HEK293 (cell line): ENCODE measurements around the gene MLLT10.

Experiments
- CTCF ChIA-PET: fragments of 350-600 bp; formaldehyde crosslinking; extraction: SDS; loops from one replicate; lab custom pipeline; 2021; ENCODE audit warnings: antibody characterized with exemption; lab: Yijun Ruan, JAX
- POLR2A ChIA-PET: fragments of 300-600 bp; formaldehyde crosslinking; extraction: SDS; loops from one replicate; lab custom pipeline; 2020; ENCODE audit warnings: antibody characterized with exemption, inconsistent platforms; lab: Yijun Ruan, JAX
- H3K27ac ChIP-seq: fragments of 200-500 bp; sonication (Bioruptor generic); 2 replicates; pipeline ENCODE4 v1.5.1; 2014; ENCODE audit warnings: low read depth, low read length, control low read depth, inconsistent platforms; ENCODE audit errors: extremely low read depth
- H3K36me3 ChIP-seq, 2 experiments: fragments of 200-500 bp in 1 of 2; sonication (Bioruptor generic) in 1 of 2; 1 replicate in 1 of 2; 2 replicates in 1 of 2; pipeline ENCODE4 v1.5.1; 2014 to 2017; ENCODE audit warnings: inconsistent platforms in 2 of 2, low read length in 2 of 2; ENCODE audit not compliant: control insufficient read depth in 2 of 2, insufficient read depth in 1 of 2
- H3K4me1 ChIP-seq: fragments of 200-500 bp; sonication (Bioruptor generic); 2 replicates; pipeline ENCODE4 v1.5.1; 2014; ENCODE audit warnings: mild to moderate bottlenecking, low read length, inconsistent platforms; ENCODE audit not compliant: control insufficient read depth, insufficient read depth
- H3K4me3 ChIP-seq: 2 replicates; pipeline ENCODE4 v1.5.1; 2011; ENCODE audit warnings: low read depth, mild to moderate bottlenecking, control low read depth, low read length, moderate library complexity
- H3K9me3 ChIP-seq: fragments of 200-500 bp; sonication (Bioruptor generic); 2 replicates; pipeline ENCODE4 v1.5.1; 2014; ENCODE audit warnings: low read depth, low read length, inconsistent platforms; ENCODE audit not compliant: control insufficient read depth, insufficient read depth
- AEBP2 ChIP-seq: fragments of 450-650 bp; formaldehyde crosslinking; IDR thresholded peaks from 2 replicates; pipeline ENCODE4 v1.5.1; 2016; ENCODE audit warnings: missing biosample characterization, missing genetic modification characterization, borderline replicate concordance
- CTCF ChIP-seq: fragments of 450-650 bp; formaldehyde crosslinking; IDR thresholded peaks from 2 replicates; pipeline ENCODE4 v1.5.1; 2016; ENCODE audit warnings: missing biosample characterization, missing genetic modification characterization
- FEZF1 ChIP-seq: fragments of 450-650 bp; formaldehyde crosslinking; IDR thresholded peaks from 2 replicates; pipeline ENCODE4 v1.5.1; 2016; ENCODE audit warnings: missing biosample characterization, missing genetic modification characterization
- IKZF3 ChIP-seq: fragments of 450-650 bp; IDR thresholded peaks from 2 replicates; pipeline ENCODE4 v1.5.0; 2018; ENCODE audit warnings: missing biosample characterization, mild to moderate bottlenecking, missing genetic modification characterization, moderate library complexity
- PRDM6 ChIP-seq: fragments of 450-650 bp; formaldehyde crosslinking; IDR thresholded peaks from 2 replicates; pipeline ENCODE4 v1.5.1; 2017; ENCODE audit warnings: missing biosample characterization, missing genetic modification characterization
- SP7 ChIP-seq: fragments of 450-650 bp; formaldehyde crosslinking; IDR thresholded peaks from 2 replicates; pipeline ENCODE4 v1.5.1; 2016; ENCODE audit warnings: missing biosample characterization, missing genetic modification characterization
- ZBTB20 ChIP-seq: fragments of 450-650 bp; formaldehyde crosslinking; IDR thresholded peaks from 2 replicates; pipeline ENCODE4 v1.5.1; 2016; ENCODE audit warnings: missing biosample characterization, missing genetic modification characterization
- ZFP3 ChIP-seq: fragments of 450-650 bp; formaldehyde crosslinking; IDR thresholded peaks from 2 replicates; pipeline ENCODE4 v1.5.1; 2016; ENCODE audit warnings: low read depth, missing biosample characterization, missing genetic modification characterization
- ZNF112 ChIP-seq: fragments of 450-650 bp; formaldehyde crosslinking; IDR thresholded peaks from 2 replicates; pipeline ENCODE4 v1.5.0; 2017; ENCODE audit warnings: missing biosample characterization, missing genetic modification characterization
- ZNF121 ChIP-seq: fragments of 450-650 bp; formaldehyde crosslinking; IDR thresholded peaks from 2 replicates; pipeline ENCODE4 v1.5.1; 2016; ENCODE audit warnings: missing biosample characterization, missing genetic modification characterization
- ZNF133 ChIP-seq: fragments of 450-650 bp; formaldehyde crosslinking; IDR thresholded peaks from 2 replicates; pipeline ENCODE4 v1.5.1; 2016; ENCODE audit warnings: missing biosample characterization, missing genetic modification characterization
- ZNF175 ChIP-seq: fragments of 450-650 bp; formaldehyde crosslinking; IDR thresholded peaks from 2 replicates; pipeline ENCODE4 v1.5.1; 2016; ENCODE audit warnings: missing biosample characterization, missing genetic modification characterization
- ZNF211 ChIP-seq: fragments of 450-650 bp; formaldehyde crosslinking; IDR thresholded peaks from 2 replicates; pipeline ENCODE4 v1.5.1; 2016; ENCODE audit warnings: low read depth, missing biosample characterization, missing genetic modification characterization
- ZNF292 ChIP-seq: fragments of 450-650 bp; formaldehyde crosslinking; IDR thresholded peaks from 2 replicates; pipeline ENCODE4 v1.5.1; 2016; ENCODE audit warnings: low read depth, missing biosample characterization, missing genetic modification characterization, borderline replicate concordance
- ZNF354C ChIP-seq: fragments of 450-650 bp; formaldehyde crosslinking; IDR thresholded peaks from 2 replicates; pipeline ENCODE4 v1.5.1; 2016; ENCODE audit warnings: missing biosample characterization, missing genetic modification characterization, low read depth, borderline replicate concordance
- ZSCAN30 ChIP-seq: fragments of 450-650 bp; IDR thresholded peaks from 2 replicates; pipeline ENCODE4 v1.5.1; 2018; ENCODE audit warnings: missing biosample characterization, mild to moderate bottlenecking, missing genetic modification characterization, moderate library complexity
- TF ChIP-seq, protein P1 (sequence below): fragments of 450-650 bp; formaldehyde crosslinking; IDR thresholded peaks from 2 replicates; pipeline ENCODE4 v1.5.1; 2017; ENCODE audit warnings: missing biosample characterization, missing genetic modification characterization
- TF ChIP-seq, protein P2 (sequence below): fragments of 450-650 bp; formaldehyde crosslinking; IDR thresholded peaks from 2 replicates; pipeline ENCODE4 v1.5.1; 2016; ENCODE audit warnings: missing biosample characterization, missing genetic modification characterization

The MLLT10 gene

GRCh38 chr10:21522631-21523406, 11.2 kb upstream of the MLLT10 start:
- Histone ChIP-seq H3K4me3 (no peak overlapping the region), H3K9me3 (no peaks in the 10 kb centered on the region), H3K36me3 (no peaks in the 10 kb centered on the region), H3K4me1 (peaks cover 25% of the 10 kb centered on the region), H3K27ac (peak overlapping the region; percentile 3; the same call in 1 of the 2 replicates)
- ChIA-PET CTCF (interaction anchor here (0.6 to 1.2 kb wide), 4 partner anchors 27 to 209 kb away, joined by 3 to 4 read pairs (median 3); no protein-coding TSS in a partner anchor), POLR2A (interaction anchor here (1.0 kb wide), 1 partner anchor 10 kb away, joined by 4 read pairs; no protein-coding TSS in a partner anchor)
- TF ChIP-seq ZNF175 (no peak), ZSCAN30 (tag by site-specific recombination) (no peak), ZFP3 (no peak), CTCF (tag by site-specific recombination) (0 out of 2 replicates have a peak, but pooled peaks have one; percentile 19), ZNF211 (tag by site-specific recombination) (no peak), ZNF112 (tag by site-specific recombination) (no peak), ZNF354C (tag by site-specific recombination) (no peak), ZBTB20 (no peak), AEBP2 (no peak), SP7 (tag by site-specific recombination) (peak; percentile 41; the same call in 1 of the 2 replicates), ZNF133 (tag by site-specific recombination) (no peak), ZNF292 (tag by site-specific recombination) (no peak), PRDM6 (tag by site-specific recombination) (peak; percentile 40), ZNF121 (no peak), FEZF1 (no peak), IKZF3 (0 out of 2 replicates have a peak, but pooled peaks have one; percentile 28)
- TF ChIP-seq, protein P1, sequence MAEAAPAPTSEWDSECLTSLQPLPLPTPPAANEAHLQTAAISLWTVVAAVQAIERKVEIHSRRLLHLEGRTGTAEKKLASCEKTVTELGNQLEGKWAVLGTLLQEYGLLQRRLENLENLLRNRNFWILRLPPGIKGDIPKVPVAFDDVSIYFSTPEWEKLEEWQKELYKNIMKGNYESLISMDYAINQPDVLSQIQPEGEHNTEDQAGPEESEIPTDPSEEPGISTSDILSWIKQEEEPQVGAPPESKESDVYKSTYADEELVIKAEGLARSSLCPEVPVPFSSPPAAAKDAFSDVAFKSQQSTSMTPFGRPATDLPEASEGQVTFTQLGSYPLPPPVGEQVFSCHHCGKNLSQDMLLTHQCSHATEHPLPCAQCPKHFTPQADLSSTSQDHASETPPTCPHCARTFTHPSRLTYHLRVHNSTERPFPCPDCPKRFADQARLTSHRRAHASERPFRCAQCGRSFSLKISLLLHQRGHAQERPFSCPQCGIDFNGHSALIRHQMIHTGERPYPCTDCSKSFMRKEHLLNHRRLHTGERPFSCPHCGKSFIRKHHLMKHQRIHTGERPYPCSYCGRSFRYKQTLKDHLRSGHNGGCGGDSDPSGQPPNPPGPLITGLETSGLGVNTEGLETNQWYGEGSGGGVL (tag by site-specific recombination) = peak; percentile 41; the same call in 1 of the 2 replicates
- TF ChIP-seq, protein P2, sequence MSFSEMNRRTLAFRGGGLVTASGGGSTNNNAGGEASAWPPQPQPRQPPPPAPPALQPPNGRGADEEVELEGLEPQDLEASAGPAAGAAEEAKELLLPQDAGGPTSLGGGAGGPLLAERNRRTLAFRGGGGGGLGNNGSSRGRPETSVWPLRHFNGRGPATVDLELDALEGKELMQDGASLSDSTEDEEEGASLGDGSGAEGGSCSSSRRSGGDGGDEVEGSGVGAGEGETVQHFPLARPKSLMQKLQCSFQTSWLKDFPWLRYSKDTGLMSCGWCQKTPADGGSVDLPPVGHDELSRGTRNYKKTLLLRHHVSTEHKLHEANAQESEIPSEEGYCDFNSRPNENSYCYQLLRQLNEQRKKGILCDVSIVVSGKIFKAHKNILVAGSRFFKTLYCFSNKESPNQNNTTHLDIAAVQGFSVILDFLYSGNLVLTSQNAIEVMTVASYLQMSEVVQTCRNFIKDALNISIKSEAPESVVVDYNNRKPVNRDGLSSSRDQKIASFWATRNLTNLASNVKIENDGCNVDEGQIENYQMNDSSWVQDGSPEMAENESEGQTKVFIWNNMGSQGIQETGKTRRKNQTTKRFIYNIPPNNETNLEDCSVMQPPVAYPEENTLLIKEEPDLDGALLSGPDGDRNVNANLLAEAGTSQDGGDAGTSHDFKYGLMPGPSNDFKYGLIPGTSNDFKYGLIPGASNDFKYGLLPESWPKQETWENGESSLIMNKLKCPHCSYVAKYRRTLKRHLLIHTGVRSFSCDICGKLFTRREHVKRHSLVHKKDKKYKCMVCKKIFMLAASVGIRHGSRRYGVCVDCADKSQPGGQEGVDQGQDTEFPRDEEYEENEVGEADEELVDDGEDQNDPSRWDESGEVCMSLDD = no peak
